GM13977 (cell line): ENCODE data around the gene TAF9.

Experiments used
- DNase-seq: peaks from one replicate; pipeline ENCODE4 v3.0.0; 2012; ENCODE audit warnings: low spot score
- in situ Hi-C: fragments of 300-500 bp; cut with MboI; formaldehyde crosslinking; loops from one replicate; pipeline ENCODE4 v1.12.0; 2022; ENCODE audit warnings: low sequenced_read_pairs, low pct_unique_long_range_greater_than_20kb, mixed read lengths, inconsistent platforms; ENCODE audit not compliant: unreplicated experiment
- TF ChIP-seq, protein P1 (sequence below): IDR thresholded peaks from 2 replicates; pipeline ENCODE4 v1.5.1; 2012; ENCODE audit warnings: mild to moderate bottlenecking, control low read depth; ENCODE audit not compliant: insufficient read depth; ENCODE audit errors: extremely low read depth, missing control alignments

TAF9 gene

GRCh38 chr5:69326365-69326764 is 43.0 kb downstream of the TAF9 start:
- no peak for DNase-seq
- in situ Hi-C loops, result no loop called here
- TF ChIP-seq, protein P1, sequence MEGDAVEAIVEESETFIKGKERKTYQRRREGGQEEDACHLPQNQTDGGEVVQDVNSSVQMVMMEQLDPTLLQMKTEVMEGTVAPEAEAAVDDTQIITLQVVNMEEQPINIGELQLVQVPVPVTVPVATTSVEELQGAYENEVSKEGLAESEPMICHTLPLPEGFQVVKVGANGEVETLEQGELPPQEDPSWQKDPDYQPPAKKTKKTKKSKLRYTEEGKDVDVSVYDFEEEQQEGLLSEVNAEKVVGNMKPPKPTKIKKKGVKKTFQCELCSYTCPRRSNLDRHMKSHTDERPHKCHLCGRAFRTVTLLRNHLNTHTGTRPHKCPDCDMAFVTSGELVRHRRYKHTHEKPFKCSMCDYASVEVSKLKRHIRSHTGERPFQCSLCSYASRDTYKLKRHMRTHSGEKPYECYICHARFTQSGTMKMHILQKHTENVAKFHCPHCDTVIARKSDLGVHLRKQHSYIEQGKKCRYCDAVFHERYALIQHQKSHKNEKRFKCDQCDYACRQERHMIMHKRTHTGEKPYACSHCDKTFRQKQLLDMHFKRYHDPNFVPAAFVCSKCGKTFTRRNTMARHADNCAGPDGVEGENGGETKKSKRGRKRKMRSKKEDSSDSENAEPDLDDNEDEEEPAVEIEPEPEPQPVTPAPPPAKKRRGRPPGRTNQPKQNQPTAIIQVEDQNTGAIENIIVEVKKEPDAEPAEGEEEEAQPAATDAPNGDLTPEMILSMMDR, result no peak

DNA sequence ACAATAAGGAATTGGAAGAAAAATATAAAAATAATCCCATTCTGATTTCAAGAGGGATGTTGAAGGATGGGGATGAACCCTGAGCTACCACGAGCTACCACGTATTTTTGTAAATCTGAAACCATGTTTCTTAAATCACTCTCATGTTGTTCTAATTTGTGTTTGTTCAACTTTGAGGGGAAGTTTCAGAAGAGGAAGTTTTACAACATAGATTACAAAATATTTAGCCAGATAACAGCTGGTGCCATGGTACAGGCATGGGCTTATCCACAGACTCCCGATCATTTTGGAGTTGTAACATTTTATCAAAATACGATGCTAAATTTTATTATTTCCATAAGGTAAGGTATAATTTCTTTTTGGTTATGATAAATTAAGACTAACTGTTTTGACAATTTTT is 51.9 kb downstream of the TAF9 start:
- DNase-seq, result no peak
- TF ChIP-seq, protein P1, result no peak
- in situ Hi-C loops, result no loop called here

DNA sequence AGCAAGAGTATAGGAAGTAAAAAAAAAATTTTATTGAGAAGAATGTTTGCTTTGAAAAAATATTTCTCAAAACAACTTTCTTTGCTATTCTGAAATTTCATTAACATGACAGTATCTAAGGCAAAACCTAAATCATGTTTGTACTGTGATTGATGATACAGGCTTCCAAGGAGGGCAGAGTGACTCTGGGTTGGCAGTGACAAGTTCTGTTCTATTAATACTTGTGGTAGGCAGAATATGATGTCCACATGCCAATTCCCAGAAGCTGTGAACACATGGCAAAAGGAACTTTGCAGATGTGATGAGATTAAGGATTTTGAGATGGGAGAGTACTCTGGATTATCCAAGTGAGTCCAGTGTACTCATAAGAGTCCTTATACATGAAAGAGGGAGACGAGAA is 53.3 kb downstream of the TAF9 start:
- no peak for DNase-seq
- in situ Hi-C loops, result no loop called here
- TF ChIP-seq, protein P1, result no peak
